MCF 10A (cell line): ENCODE data around the gene PFN3. TPM values are rescaled to one million over a fixed set of nuclear protein-coding genes. Genes with fewer than 3 reads are reported as not detected.

Experiments
- BruUV-seq: library from RNA; stranded (reverse); fragments of 400-500 nt; replicated peaks from 2 replicates; lab custom pipeline; 2021; lab: Mats Ljungman, UMichigan
- CTCF ChIA-PET: fragments of 300-600 bp; sonication (Branson Sonifier 250); formaldehyde crosslinking; extraction: SDS; loops from one replicate; lab custom pipeline; 2021; ENCODE audit warnings: antibody characterized with exemption, inconsistent platforms; lab: Yijun Ruan, JAX
- POLR2A ChIA-PET: fragments of 300-600, 350-650 bp; sonication (Branson Sonifier 250); formaldehyde crosslinking; extraction: SDS; loops from one replicate; lab custom pipeline; 2020; ENCODE audit warnings: antibody characterized with exemption, inconsistent platforms; lab: Yijun Ruan, JAX
- DNase-seq: peaks from one replicate; pipeline ENCODE4 v3.0.0-alpha.2; 2018; ENCODE audit not compliant: unreplicated experiment
- H3K27ac Mint-ChIP-seq: one replicate; pipeline ENCODE4 v1.8.0; 2022; ENCODE audit warnings: mild to moderate bottlenecking, low read depth, mixed read lengths; ENCODE audit not compliant: unreplicated experiment
- H3K27me3 Mint-ChIP-seq: one replicate; pipeline ENCODE4 v1.8.0; 2022; ENCODE audit warnings: mixed read lengths; ENCODE audit not compliant: insufficient read depth, unreplicated experiment
- H3K36me3 Mint-ChIP-seq: one replicate; pipeline ENCODE4 v1.8.0; 2022; ENCODE audit warnings: mild to moderate bottlenecking, moderate library complexity, mixed read lengths; ENCODE audit not compliant: insufficient read depth, unreplicated experiment
- H3K4me1 Mint-ChIP-seq: one replicate; pipeline ENCODE4 v1.8.0; 2022; ENCODE audit warnings: mixed read lengths; ENCODE audit not compliant: insufficient read depth, unreplicated experiment
- H3K4me3 Mint-ChIP-seq: one replicate; pipeline ENCODE4 v1.8.0; 2022; ENCODE audit warnings: mild to moderate bottlenecking, moderate library complexity, mixed read lengths; ENCODE audit not compliant: unreplicated experiment
- H3K9me3 Mint-ChIP-seq: one replicate; pipeline ENCODE4 v1.8.0; 2022; ENCODE audit warnings: mixed read lengths; ENCODE audit not compliant: unreplicated experiment
- intact Hi-C: fragments of 100-400 bp; cut with micrococcal nuclease; formaldehyde crosslinking; loops from 2 replicates; pipeline ENCODE4 v1.14.1; 2022
- total RNA-seq: library from RNA; stranded (reverse); gene quantifications from 2 replicates; pipeline ENCODE4 v1.2.3, GENCODE V29; 2022
- TF ChIP-seq, protein P1 (sequence below): fragments of 200-600 bp; IDR thresholded peaks from one replicate; pipeline ENCODE4 v1.8.0; 2022; ENCODE audit warnings: antibody characterized with exemption, mild to moderate bottlenecking; ENCODE audit not compliant: unreplicated experiment

The PFN3 gene
- total RNA-seq, 1 experiment from 2014 or later: not detected

DNA sequence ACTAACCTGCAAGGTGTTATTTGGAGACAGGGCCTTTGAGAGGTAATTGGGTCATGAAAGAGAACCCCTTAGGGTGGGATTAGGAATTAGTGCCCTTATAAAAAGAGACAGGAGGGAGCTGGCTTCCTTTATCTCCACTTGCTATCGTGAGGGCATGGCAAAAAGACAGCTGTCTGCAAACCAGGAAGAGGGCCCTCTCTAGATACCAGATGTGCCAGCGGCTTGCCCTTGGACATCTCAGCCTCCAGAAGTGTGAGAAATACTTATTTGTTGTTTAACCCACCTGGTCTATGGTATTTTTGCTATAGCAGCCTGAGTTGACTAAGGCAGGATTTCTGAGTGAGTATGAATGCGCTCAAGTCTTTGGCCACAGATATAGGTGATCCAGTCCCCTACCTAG lies 43.7 kb downstream of the PFN3 start:
- POLR2A ChIA-PET: interaction anchor here (2.0 kb wide), 1 partner anchor 32 kb away, joined by 5 read pairs; no protein-coding TSS in a partner anchor
- Mint-ChIP-seq H3K36me3 (no peaks in the 10 kb centered on the region), H3K9me3 (no peaks in the 10 kb centered on the region), H3K4me3 (no peak overlapping the region), H3K27ac (no peak overlapping the region), H3K4me1 (peaks cover 18% of the 10 kb centered on the region), H3K27me3 (no peaks in the 10 kb centered on the region)
- BruUV-seq: no TSS peak
- DNase-seq: no peak
- intact Hi-C loops: no loop called here
- TF ChIP-seq, protein P1, sequence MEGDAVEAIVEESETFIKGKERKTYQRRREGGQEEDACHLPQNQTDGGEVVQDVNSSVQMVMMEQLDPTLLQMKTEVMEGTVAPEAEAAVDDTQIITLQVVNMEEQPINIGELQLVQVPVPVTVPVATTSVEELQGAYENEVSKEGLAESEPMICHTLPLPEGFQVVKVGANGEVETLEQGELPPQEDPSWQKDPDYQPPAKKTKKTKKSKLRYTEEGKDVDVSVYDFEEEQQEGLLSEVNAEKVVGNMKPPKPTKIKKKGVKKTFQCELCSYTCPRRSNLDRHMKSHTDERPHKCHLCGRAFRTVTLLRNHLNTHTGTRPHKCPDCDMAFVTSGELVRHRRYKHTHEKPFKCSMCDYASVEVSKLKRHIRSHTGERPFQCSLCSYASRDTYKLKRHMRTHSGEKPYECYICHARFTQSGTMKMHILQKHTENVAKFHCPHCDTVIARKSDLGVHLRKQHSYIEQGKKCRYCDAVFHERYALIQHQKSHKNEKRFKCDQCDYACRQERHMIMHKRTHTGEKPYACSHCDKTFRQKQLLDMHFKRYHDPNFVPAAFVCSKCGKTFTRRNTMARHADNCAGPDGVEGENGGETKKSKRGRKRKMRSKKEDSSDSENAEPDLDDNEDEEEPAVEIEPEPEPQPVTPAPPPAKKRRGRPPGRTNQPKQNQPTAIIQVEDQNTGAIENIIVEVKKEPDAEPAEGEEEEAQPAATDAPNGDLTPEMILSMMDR: no peak
- CTCF ChIA-PET: interaction anchor here (0.6 to 1.5 kb wide), 3 partner anchors 10 to 34 kb away, joined by 3 read pairs; no protein-coding TSS in a partner anchor

DNA sequence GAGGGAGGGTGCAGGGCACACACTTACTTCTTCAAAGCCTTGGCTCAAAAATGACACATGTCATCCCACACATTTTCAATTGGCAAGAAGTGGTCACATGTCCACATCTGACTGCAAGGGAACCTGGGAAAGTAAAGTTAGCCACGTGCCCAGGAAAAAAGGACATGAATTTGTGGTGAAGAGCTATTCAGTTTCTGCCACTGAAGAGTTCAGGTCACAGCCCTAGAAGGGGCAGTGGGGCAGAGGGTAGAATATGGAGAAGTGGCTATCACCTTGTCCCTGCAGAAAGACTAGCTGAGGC lies 44.6 kb downstream of the PFN3 start:
- H3K4me1 Mint-ChIP-seq: peaks cover 18% of the 10 kb centered on the region
- intact Hi-C loops: no loop called here
- DNase-seq: no peak
- POLR2A ChIA-PET: interaction anchor here (0.6 to 2.0 kb wide), 4 partner anchors 8 to 615 kb away, joined by 3 to 5 read pairs (median 3); no protein-coding TSS in a partner anchor
- H3K9me3 Mint-ChIP-seq: no peaks in the 10 kb centered on the region
- H3K36me3 Mint-ChIP-seq: no peaks in the 10 kb centered on the region
- CTCF ChIA-PET: interaction anchor here (0.6 to 1.5 kb wide), 7 partner anchors 11 to 151 kb away, joined by 3 to 7 read pairs (median 3); no protein-coding TSS in a partner anchor
- TF ChIP-seq, protein P1: no peak
- H3K27me3 Mint-ChIP-seq: no peaks in the 10 kb centered on the region
- BruUV-seq: no TSS peak
- no peak overlapping the region for H3K27ac Mint-ChIP-seq
- H3K4me3 Mint-ChIP-seq: no peak overlapping the region

DNA sequence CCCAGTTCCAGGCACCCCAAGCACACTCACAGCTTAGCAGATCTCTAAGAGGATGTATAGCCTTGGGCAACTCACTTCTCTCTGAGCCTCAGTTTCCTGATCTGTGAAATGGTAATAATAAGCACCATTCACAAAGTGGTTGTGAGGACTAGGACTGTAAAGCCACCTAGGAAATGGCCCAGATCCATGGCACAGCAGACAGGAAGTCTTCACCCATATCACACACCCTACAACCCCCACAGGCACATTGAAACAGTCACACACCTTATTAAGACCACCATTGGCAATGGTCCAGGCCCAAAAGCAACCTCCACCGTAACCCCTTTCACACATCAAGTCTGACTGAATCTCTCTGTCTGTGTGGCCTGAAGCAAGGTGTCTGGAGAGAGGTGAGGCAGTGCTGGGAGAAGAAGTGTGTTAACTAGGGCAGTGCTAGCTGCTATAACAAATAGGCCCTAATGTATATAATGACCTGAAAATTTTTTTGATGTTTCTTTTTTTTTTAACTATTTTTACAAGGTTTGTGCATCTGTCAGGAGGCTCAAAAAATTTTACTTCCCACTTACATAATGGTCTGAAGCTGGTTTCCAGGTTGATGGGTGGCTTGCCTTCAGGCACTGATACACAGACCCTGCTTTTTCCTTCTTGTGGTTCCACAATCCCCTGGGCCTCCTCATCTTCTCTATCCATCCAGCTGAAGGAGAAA lies 45.1 kb downstream of the PFN3 start:
- no peak overlapping the region for H3K27ac Mint-ChIP-seq
- CTCF ChIA-PET: interaction anchor here (0.8 to 1.2 kb wide), 6 partner anchors 14 to 152 kb away, joined by 3 to 7 read pairs (median 4); no protein-coding TSS in a partner anchor
- no peaks in the 10 kb centered on the region for H3K27me3 Mint-ChIP-seq
- TF ChIP-seq, protein P1: no peak
- DNase-seq: no peak
- no TSS peak for BruUV-seq
- no peaks in the 10 kb centered on the region for H3K36me3 Mint-ChIP-seq
- no peaks in the 10 kb centered on the region for H3K9me3 Mint-ChIP-seq
- no peak overlapping the region for H3K4me3 Mint-ChIP-seq
- POLR2A ChIA-PET: interaction anchor here (0.6 to 1.9 kb wide), 5 partner anchors 9 to 615 kb away, joined by 3 to 5 read pairs (median 3); no protein-coding TSS in a partner anchor
- intact Hi-C loops: no loop called here
- H3K4me1 Mint-ChIP-seq: peaks cover 20% of the 10 kb centered on the region

DNA sequence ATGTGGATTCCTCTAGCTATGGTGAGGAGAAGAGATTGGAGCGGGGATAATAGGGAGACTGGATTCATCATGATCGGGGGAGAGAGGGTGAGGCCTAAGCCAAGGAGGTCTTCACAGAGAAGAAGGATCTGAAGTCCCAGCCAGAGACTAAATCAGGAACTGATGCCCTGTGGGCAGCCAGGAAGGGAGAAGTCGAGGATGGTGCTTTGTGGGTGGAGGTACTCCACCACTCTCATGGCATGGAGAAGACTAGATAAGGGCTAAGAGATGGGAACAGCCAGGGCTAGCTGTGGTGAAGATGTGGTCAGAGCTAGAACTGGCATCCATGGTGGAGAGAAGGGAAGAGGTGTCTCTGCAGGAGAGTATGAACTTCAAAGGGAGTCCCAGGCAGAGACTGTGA lies 45.8 kb downstream of the PFN3 start:
- Mint-ChIP-seq H3K36me3 (no peaks in the 10 kb centered on the region), H3K4me1 (peaks cover 26% of the 10 kb centered on the region), H3K27ac (no peak overlapping the region), H3K27me3 (no peaks in the 10 kb centered on the region), H3K9me3 (no peaks in the 10 kb centered on the region), H3K4me3 (no peak overlapping the region)
- TF ChIP-seq, protein P1: no peak
- DNase-seq: no peak
- intact Hi-C loops: no loop called here
- no TSS peak for BruUV-seq
- ChIA-PET CTCF (interaction anchor here (1.1 to 4.4 kb wide), 4 partner anchors 15 to 48 kb away, joined by 3 to 22 read pairs (median 4); no protein-coding TSS in a partner anchor), POLR2A (interaction anchor here (1.2 to 1.9 kb wide), 2 partner anchors 34 to 95 kb away, joined by 5 read pairs; no protein-coding TSS in a partner anchor)
